CD14-positive monocyte (primary cell): Measurements from ENCODE around the gene BANK1. TPM values are rescaled to one million over a fixed set of nuclear protein-coding genes. Genes with fewer than 3 reads are reported as not detected.

ENCODE experiments used
- DNase-seq, 3 donors: peaks; one replicate each; pipeline ENCODE4 v3.0.0-alpha.2; 2011 to 2022
- H2AFZ ChIP-seq: 2 replicates; pipeline ENCODE4 v1.6.0; 2012; ENCODE audit warnings: mild to moderate bottlenecking, low read depth, low read length, inconsistent platforms; ENCODE audit not compliant: insufficient read depth, poor library complexity, severe bottlenecking
- H3K27ac ChIP-seq, 2 donors: 1 replicate in 1 of 2; 2 replicates in 1 of 2; pipeline ENCODE4 v1.5.1; 2012 to 2013; ENCODE audit warnings: low read length in 2 of 2, control low read depth in 1 of 2, inconsistent platforms in 1 of 2, low read depth in 1 of 2, mild to moderate bottlenecking in 1 of 2
- H3K27me3 ChIP-seq, 2 donors: one replicate each; pipeline versions ENCODE4 v1.6.0 to v1.6.1; 2011 to 2013; ENCODE audit warnings: low read length in 2 of 2; ENCODE audit not compliant: control insufficient read depth in 2 of 2, insufficient read depth in 2 of 2
- H3K36me3 ChIP-seq, 2 donors: replicated peaks in 1 of 2; 1 replicate in 1 of 2; 2 replicates in 1 of 2; pipeline versions ENCODE4 v1.5.1 to v1.6.1; 2012 to 2013; ENCODE audit warnings: low read length in 2 of 2, control low read depth in 1 of 2, inconsistent platforms in 1 of 2, mild to moderate bottlenecking in 1 of 2; ENCODE audit not compliant: insufficient read depth in 2 of 2, control insufficient read depth in 1 of 2
- H3K4me1 ChIP-seq, 2 donors: 1 replicate in 1 of 2; 2 replicates in 1 of 2; pipeline versions ENCODE4 v1.5.1 to v1.6.1; 2012 to 2013; ENCODE audit warnings: low read length in 2 of 2, control low read depth in 1 of 2, inconsistent platforms in 1 of 2, mild to moderate bottlenecking in 1 of 2, moderate library complexity in 1 of 2; ENCODE audit not compliant: insufficient read depth in 2 of 2, control insufficient read depth in 1 of 2
- H3K4me2 ChIP-seq: replicated peaks from 2 replicates; pipeline ENCODE3; 2012; ENCODE audit warnings: low read length, moderate library complexity, mild to moderate bottlenecking; ENCODE audit not compliant: poor library complexity, severe bottlenecking; ENCODE audit errors: extremely low read depth
- H3K4me3 ChIP-seq, 3 experiments: fragments of 200-600 bp in 1 of 3; sonication (generic) in 1 of 3; replicated peaks in 1 of 3; 1 replicate in 2 of 3; 2 replicates in 1 of 3; pipeline ENCODE4 v1.5.1; 2011 to 2013; ENCODE audit warnings: low read length in 3 of 3, mild to moderate bottlenecking in 3 of 3, control low read depth in 2 of 3, low read depth in 2 of 3, inconsistent platforms in 1 of 3, moderate library complexity in 1 of 3
- H3K79me2 ChIP-seq: 2 replicates; pipeline ENCODE4 v1.6.0; 2012; ENCODE audit warnings: mild to moderate bottlenecking, control low read depth, inconsistent platforms, low read length, moderate library complexity; ENCODE audit not compliant: insufficient read depth
- H3K9ac ChIP-seq: 2 replicates; pipeline ENCODE4 v1.6.0; 2017; ENCODE audit warnings: low read length, mild to moderate bottlenecking; ENCODE audit not compliant: insufficient read depth, poor library complexity, severe bottlenecking
- H3K9me3 ChIP-seq, 2 donors: replicated peaks in 1 of 2; 1 replicate in 1 of 2; 2 replicates in 1 of 2; pipeline versions ENCODE4 v1.5.1 to v1.6.1; 2012 to 2013; ENCODE audit warnings: low read length in 2 of 2, control low read depth in 1 of 2; ENCODE audit not compliant: control insufficient read depth in 1 of 2, insufficient read depth in 1 of 2
- H4K20me1 ChIP-seq: 2 replicates; pipeline ENCODE4 v1.6.0; 2012; ENCODE audit warnings: mild to moderate bottlenecking, low read length, control low read depth, moderate library complexity; ENCODE audit not compliant: insufficient read depth
- H3K27ac Mint-ChIP-seq, 7 donors: one replicate each; pipeline ENCODE4 v1.8.0; 2020; ENCODE audit warnings: mild to moderate bottlenecking in 7 of 7, mixed read lengths in 7 of 7, moderate library complexity in 6 of 7, inconsistent platforms in 2 of 7
- H3K27me3 Mint-ChIP-seq, 3 donors: one replicate each; pipeline ENCODE4 v1.8.0; 2021 to 2022; ENCODE audit warnings: low read depth in 3 of 3, mild to moderate bottlenecking in 3 of 3, mixed read lengths in 3 of 3, moderate library complexity in 3 of 3, inconsistent platforms in 1 of 3
- H3K36me3 Mint-ChIP-seq, 2 donors: one replicate each; pipeline ENCODE4 v1.8.0; 2020; ENCODE audit warnings: mixed read lengths in 2 of 2, inconsistent platforms in 1 of 2, mild to moderate bottlenecking in 1 of 2
- H3K4me1 Mint-ChIP-seq: one replicate; pipeline ENCODE4 v1.8.0; 2020; ENCODE audit warnings: mild to moderate bottlenecking, mixed read lengths
- H3K4me3 Mint-ChIP-seq, 2 donors: one replicate each; pipeline ENCODE4 v1.8.0; 2020; ENCODE audit warnings: mild to moderate bottlenecking in 2 of 2, mixed read lengths in 2 of 2, moderate library complexity in 1 of 2
- H3K9me3 Mint-ChIP-seq, 7 donors: one replicate each; pipeline ENCODE4 v1.8.0; 2020 to 2022; ENCODE audit warnings: mixed read lengths in 7 of 7, mild to moderate bottlenecking in 6 of 7, moderate library complexity in 6 of 7, inconsistent platforms in 2 of 7
- intact Hi-C, 2 donors: fragments of 100-400 bp; cut with micrococcal nuclease; formaldehyde crosslinking; loops; one replicate each; pipeline versions ENCODE4 v1.15.0 to v1.15.1; 2023
- polyA plus RNA-seq, 3 donors: library from polyadenylated mRNA; depleted of rRNA in 1 of 3; unstranded in 2 of 3; stranded (reverse) in 1 of 3; fragments of 300-500 nt in 2 of 3; fragments of >200 nt in 1 of 3; fragmentation: Illumina TruSeq in 2 of 3; gene quantifications; 1 replicate in 2 of 3; 2 replicates in 1 of 3; pipeline ENCODE4 v1.2.3, GENCODE V29; 2012 to 2021
- TF ChIP-seq, protein P1 (sequence below): fragments of 200-600 bp; IDR thresholded peaks from one replicate; pipeline ENCODE4 v1.8.0; 2022; ENCODE audit warnings: antibody characterized with exemption, mild to moderate bottlenecking

The BANK1 gene
- polyA plus RNA-seq, 3 donors = 2.6 to 5.2 (median 2.9) TPM

DNA sequence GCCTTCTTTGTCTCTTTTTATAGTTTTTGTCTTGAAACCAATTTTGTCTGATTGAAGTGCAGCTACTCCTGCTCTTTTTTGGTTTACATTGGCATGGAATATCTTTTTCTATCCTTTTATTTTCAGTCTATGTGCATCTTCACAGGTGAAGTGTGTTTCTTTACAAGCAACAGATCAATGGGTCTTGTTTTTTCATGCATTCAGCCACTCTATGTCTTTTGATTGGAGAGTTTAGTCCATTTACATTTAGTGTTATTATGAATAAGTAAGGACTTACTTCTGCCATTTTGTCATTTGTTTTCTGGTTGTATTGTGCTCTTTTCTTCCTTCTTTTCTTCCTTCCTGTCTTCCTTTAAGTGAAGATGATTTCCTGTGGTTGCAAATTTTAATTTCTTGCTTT lies 330.3 kb downstream of the BANK1 start:
- Histone ChIP-seq H3K4me2 (no peak overlapping the region), H3K36me3 (no peaks in the 10 kb centered on the region), H2AFZ (no peak overlapping the region), H3K27me3 (no peaks in the 10 kb centered on the region), H3K79me2 (no peaks in the 10 kb centered on the region), H3K9ac (no peak overlapping the region), H3K4me3 (no peak overlapping the region), H3K9me3 (peaks cover 6 to 11% of the 10 kb centered on the region in 2 donors), H3K4me1 (no peaks in the 10 kb centered on the region), H4K20me1 (no peaks in the 10 kb centered on the region), H3K27ac (no peak overlapping the region)
- TF ChIP-seq, protein P1, sequence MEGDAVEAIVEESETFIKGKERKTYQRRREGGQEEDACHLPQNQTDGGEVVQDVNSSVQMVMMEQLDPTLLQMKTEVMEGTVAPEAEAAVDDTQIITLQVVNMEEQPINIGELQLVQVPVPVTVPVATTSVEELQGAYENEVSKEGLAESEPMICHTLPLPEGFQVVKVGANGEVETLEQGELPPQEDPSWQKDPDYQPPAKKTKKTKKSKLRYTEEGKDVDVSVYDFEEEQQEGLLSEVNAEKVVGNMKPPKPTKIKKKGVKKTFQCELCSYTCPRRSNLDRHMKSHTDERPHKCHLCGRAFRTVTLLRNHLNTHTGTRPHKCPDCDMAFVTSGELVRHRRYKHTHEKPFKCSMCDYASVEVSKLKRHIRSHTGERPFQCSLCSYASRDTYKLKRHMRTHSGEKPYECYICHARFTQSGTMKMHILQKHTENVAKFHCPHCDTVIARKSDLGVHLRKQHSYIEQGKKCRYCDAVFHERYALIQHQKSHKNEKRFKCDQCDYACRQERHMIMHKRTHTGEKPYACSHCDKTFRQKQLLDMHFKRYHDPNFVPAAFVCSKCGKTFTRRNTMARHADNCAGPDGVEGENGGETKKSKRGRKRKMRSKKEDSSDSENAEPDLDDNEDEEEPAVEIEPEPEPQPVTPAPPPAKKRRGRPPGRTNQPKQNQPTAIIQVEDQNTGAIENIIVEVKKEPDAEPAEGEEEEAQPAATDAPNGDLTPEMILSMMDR = no peak
- no peaks in the 10 kb centered on the region for H3K4me1 Mint-ChIP-seq
- no peak for DNase-seq
- H3K4me3 Mint-ChIP-seq = no peak overlapping the region
- intact Hi-C loops = loop anchor here in 1 of 2 donors (10.0 kb wide), 1 partner anchor 1686 kb away; no protein-coding TSS in a partner anchor
- no peaks in the 10 kb centered on the region for H3K36me3 Mint-ChIP-seq
- H3K27me3 Mint-ChIP-seq = no peaks in the 10 kb centered on the region
- H3K27ac Mint-ChIP-seq = no peak overlapping the region
- H3K9me3 Mint-ChIP-seq = peaks cover 3 to 18% (median 12%) of the 10 kb centered on the region in 7 donors
